ENCODE data around the gene UTP4.

DNA sequence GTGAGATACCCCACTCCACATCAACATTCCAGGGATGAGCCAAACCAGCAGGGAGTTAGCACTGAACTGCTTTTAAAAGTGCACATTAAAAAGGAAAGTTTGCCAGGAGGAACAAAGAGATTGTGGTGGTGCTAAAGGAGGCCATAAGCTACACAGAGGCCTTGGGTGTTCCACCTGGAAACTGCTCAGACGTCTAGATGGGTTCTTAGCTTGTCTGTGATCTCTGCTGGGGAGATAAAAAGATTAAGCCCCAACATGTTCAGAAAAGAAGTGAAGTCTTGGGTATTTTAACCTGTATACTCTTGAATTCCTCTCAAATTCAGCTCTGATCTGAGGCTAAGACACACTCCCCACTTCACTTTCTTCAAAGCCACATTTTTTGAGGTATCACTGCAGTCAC lies 16.6 kb upstream of the UTP4 start:
- TF ChIP-seq POLR2A (IDR thresholded peaks at IDR 0.05; ENCODE audit: low read depth, low read length) (no peak), POLR2AphosphoS5 (IDR thresholded peaks at IDR 0.05; ENCODE audit: low read depth, low read length) (no peak)
